ENCODE results near the gene NADK. TPM values are rescaled to one million over a fixed set of nuclear protein-coding genes. Genes with fewer than 3 reads are reported as not detected.
"Not testable (repeated sequence)": the region's sequence is repeated elsewhere in the genome, so short reads cannot be mapped to it uniquely, and the experiment has no call there.

Gene NADK
- total RNA-seq, 1 donor from 2014 or later: 66.0 TPM

DNA sequence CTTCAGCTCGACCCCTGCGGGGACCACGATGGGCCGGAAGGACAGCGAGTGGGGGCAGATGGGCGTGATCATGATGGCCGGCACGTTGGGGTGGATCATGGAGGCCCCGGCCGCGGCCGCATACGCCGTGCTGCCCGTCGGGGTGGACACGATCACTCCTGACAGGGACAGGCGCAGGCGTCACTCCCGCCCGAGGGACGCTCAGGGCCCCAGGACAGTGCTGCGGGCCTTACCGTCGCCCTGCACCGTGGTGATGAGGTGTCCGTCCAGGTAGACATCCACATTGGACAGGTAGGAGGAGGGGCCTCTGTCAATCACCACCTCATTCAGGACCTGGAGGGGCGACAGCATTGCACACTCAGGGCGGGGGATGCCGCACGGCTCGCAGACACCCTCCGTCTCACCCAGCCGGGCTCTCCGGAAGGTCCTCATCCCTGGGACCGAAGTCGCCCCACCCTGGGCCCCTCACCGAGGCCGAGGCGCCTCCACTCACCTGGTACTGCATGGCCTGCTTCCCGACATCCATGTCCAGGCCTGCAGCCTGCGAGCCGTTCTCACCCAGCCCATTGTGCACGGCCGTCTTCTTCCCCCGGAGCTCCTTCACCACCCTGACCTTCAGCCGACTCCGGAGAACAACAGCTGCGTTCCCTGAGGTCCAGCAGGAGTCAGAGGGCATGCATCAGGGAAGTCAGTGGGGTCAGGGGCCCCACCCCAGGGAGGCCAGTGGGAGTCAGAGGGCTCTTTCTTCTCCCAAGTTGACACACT is 24.0 kb downstream of the NADK start:
- TF ChIP-seq, protein P1, sequence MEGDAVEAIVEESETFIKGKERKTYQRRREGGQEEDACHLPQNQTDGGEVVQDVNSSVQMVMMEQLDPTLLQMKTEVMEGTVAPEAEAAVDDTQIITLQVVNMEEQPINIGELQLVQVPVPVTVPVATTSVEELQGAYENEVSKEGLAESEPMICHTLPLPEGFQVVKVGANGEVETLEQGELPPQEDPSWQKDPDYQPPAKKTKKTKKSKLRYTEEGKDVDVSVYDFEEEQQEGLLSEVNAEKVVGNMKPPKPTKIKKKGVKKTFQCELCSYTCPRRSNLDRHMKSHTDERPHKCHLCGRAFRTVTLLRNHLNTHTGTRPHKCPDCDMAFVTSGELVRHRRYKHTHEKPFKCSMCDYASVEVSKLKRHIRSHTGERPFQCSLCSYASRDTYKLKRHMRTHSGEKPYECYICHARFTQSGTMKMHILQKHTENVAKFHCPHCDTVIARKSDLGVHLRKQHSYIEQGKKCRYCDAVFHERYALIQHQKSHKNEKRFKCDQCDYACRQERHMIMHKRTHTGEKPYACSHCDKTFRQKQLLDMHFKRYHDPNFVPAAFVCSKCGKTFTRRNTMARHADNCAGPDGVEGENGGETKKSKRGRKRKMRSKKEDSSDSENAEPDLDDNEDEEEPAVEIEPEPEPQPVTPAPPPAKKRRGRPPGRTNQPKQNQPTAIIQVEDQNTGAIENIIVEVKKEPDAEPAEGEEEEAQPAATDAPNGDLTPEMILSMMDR (IDR thresholded peaks at IDR 0.05; ENCODE audit: partially characterized antibody, unreplicated experiment): no peak
- no peak overlapping the region for H3K27ac Mint-ChIP-seq (ENCODE audit: unreplicated experiment)
- no peaks in the 10 kb centered on the region for H3K36me3 Mint-ChIP-seq (ENCODE audit: unreplicated experiment)
- DNase-seq: no peak
- peaks cover 8% of the 10 kb centered on the region for H3K27me3 Mint-ChIP-seq (ENCODE audit: unreplicated experiment)
- H3K9me3 Mint-ChIP-seq (ENCODE audit: unreplicated experiment): peaks cover 6% of the 10 kb centered on the region
- H3K4me3 Mint-ChIP-seq (ENCODE audit: unreplicated experiment): no peak overlapping the region
- peaks cover 6% of the 10 kb centered on the region for H3K4me1 Mint-ChIP-seq (ENCODE audit: low read depth, unreplicated experiment)

DNA sequence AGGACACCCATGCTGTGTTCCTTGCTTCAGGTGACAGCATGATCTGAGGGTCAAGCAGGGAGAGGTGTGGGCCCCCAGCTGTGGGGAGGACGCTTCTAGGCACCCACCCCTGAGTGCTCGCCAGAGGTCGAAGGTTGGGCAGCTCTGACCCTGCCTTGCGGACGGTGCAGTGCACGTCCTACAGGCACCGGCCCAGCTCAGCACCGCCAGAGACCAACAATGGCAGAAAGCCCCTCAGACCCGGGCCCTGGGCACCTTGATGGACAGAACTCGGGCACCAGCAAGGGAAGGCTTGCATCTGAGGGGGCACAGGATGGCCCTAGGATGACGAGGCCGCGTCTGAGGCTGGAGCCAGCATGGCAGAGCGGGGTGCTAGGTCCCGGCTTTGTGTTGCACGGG is 24.7 kb downstream of the NADK start:
- peaks cover 5% of the 10 kb centered on the region for H3K9me3 Mint-ChIP-seq (ENCODE audit: unreplicated experiment)
- no peak overlapping the region for H3K4me3 Mint-ChIP-seq (ENCODE audit: unreplicated experiment)
- peaks cover 8% of the 10 kb centered on the region for H3K27me3 Mint-ChIP-seq (ENCODE audit: unreplicated experiment)
- H3K27ac Mint-ChIP-seq (ENCODE audit: unreplicated experiment): no peak overlapping the region
- TF ChIP-seq, protein P1 (IDR thresholded peaks at IDR 0.05; ENCODE audit: partially characterized antibody, unreplicated experiment): no peak
- no peak for DNase-seq
- H3K36me3 Mint-ChIP-seq (ENCODE audit: unreplicated experiment): no peaks in the 10 kb centered on the region
- peaks cover 8% of the 10 kb centered on the region for H3K4me1 Mint-ChIP-seq (ENCODE audit: low read depth, unreplicated experiment)

DNA sequence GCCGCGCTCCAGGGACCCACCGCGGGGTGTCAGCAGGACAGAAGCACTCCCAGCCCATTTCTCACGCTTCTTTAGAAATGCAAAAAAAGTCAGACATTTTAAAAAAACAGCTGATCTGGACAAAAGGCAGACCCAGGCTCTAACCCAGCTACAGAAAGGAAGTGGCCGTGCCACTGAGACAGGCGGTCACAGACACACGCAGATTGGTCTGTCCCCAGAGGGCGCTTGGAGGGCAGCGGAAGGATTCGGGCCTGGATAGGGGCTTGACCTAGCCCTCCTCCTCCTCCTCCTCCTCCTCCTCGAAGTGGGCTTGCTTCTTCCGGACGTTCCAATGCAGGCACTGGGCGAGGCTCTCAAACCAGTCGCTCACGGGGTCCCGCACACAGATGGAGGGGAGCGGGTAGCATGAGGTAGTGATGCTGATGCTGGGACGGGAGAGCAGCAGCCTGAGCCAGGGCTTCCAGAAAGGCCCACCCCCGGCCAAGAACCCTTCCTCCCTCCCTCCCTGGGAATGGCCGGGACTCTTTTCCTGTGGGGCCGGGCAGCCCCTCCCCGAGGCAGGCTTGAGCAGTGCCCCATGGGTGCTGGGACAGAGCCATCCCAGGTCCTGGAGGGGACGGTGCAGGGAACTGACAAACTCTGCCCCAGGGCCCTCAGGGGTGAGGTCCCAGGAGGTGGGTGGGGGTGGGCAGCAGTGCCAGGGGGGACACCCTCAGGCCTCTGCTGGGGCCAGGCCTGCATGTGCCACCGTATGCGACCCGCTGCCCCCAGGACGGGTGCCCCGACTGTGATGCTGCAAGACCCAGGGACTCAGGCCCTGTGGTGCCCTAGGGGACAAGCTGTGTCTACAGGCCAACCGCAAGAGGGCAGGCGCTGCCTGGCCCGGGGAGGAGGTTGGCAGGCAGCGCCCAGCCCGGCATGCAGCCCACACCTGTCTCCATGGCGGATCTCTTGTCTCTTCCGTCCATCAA is 25.3 kb downstream of the NADK start:
- Mint-ChIP-seq H3K4me1 (ENCODE audit: low read depth, unreplicated experiment) (peaks cover 10% of the 10 kb centered on the region), H3K27me3 (ENCODE audit: unreplicated experiment) (peaks cover 7% of the 10 kb centered on the region), H3K27ac (ENCODE audit: unreplicated experiment) (peak overlapping the region; percentile 59), H3K9me3 (ENCODE audit: unreplicated experiment) (peaks cover 5% of the 10 kb centered on the region), H3K36me3 (ENCODE audit: unreplicated experiment) (no peaks in the 10 kb centered on the region), H3K4me3 (ENCODE audit: unreplicated experiment) (no peak overlapping the region)
- TF ChIP-seq, protein P1 (IDR thresholded peaks at IDR 0.05; ENCODE audit: partially characterized antibody, unreplicated experiment): no peak
- no peak for DNase-seq

DNA sequence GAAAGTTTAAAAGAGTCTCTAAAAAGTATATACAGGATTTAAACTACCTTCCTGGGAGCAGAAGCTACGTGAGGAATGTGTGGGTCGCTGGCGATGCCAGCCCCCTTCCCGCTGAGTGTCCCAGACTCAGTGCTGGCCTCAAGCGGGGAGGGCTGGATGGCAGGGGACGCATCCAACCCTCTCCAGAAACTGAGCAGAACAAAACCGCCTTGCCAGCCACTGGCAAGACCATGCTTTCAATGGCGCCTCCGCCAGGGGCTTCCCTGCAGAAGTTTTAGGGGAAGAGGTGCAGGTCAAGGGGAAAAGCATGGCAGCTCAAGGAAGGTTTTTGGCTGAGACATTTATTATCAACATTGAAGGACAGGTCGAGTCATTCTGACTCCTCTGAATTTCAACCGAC is 26.1 kb downstream of the NADK start:
- DNase-seq: no peak
- H3K27ac Mint-ChIP-seq (ENCODE audit: unreplicated experiment): peak overlapping the region; percentile 59
- H3K4me1 Mint-ChIP-seq (ENCODE audit: low read depth, unreplicated experiment): peaks cover 10% of the 10 kb centered on the region
- H3K36me3 Mint-ChIP-seq (ENCODE audit: unreplicated experiment): no peaks in the 10 kb centered on the region
- H3K9me3 Mint-ChIP-seq (ENCODE audit: unreplicated experiment): peaks cover 5% of the 10 kb centered on the region
- H3K27me3 Mint-ChIP-seq (ENCODE audit: unreplicated experiment): peaks cover 5% of the 10 kb centered on the region
- TF ChIP-seq, protein P1 (IDR thresholded peaks at IDR 0.05; ENCODE audit: partially characterized antibody, unreplicated experiment): no peak
- no peak overlapping the region for H3K4me3 Mint-ChIP-seq (ENCODE audit: unreplicated experiment)

DNA sequence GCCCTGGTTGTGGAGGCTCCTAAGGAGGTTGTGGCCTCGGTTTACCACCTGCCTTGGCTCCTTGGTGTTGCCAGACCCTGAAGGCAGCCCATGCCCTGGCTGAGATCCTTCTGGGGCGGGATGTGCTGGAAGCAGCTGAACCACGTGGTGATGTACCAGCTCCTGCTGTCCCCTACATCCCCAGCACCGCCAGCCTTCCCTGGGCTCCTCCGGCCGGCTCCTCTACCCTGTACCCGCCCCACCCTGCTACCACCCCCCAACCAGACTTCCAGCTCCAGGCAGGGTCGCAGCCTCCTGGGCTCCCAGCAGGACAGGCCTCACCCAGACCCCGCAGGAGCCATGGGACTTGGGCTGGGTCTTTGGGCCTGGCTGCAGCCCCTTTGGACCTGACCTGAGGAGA is 28.3 kb downstream of the NADK start:
- not testable (repeated sequence) for H3K9me3 Mint-ChIP-seq (ENCODE audit: unreplicated experiment)

More for the DNA sequence above, 28.3 kb downstream of the NADK start:
- not testable (repeated sequence) for H3K4me3 Mint-ChIP-seq (ENCODE audit: unreplicated experiment); H3K27ac Mint-ChIP-seq (ENCODE audit: unreplicated experiment); H3K27me3 Mint-ChIP-seq (ENCODE audit: unreplicated experiment); H3K36me3 Mint-ChIP-seq (ENCODE audit: unreplicated experiment); DNase-seq
- H3K4me1 Mint-ChIP-seq (ENCODE audit: low read depth, unreplicated experiment): peaks cover 10% of the 10 kb centered on the region
